A673 (cell line): ENCODE data around the gene CDH20. TPM values are rescaled to one million over a fixed set of nuclear protein-coding genes. Genes with fewer than 3 reads are reported as not detected.

ENCODE experiments used
- BruUV-seq: library from RNA; stranded (reverse); fragments of 400-500 nt; replicated peaks from 2 replicates; lab custom pipeline; 2021; lab: Mats Ljungman, UMichigan
- CTCF ChIA-PET: fragments of 300-600 bp; sonication (Branson Sonifier 250); formaldehyde crosslinking; loops from one replicate; lab custom pipeline; 2022; ENCODE audit warnings: antibody characterized with exemption; lab: Charles Lee
- POLR2A ChIA-PET: fragments of 300-600 bp; sonication (Branson Sonifier 250); formaldehyde crosslinking; loops from one replicate; lab custom pipeline; 2022; ENCODE audit warnings: antibody characterized with exemption; ENCODE audit not compliant: low non-redundant PET; lab: Charles Lee
- DNase-seq: peaks from one replicate; pipeline ENCODE4 v3.0.0-alpha.2; 2015; ENCODE audit warnings: low spot score
- H3K27ac ChIP-seq: fragments of 200-600 bp; sonication (generic); 2 replicates; pipeline ENCODE4 v1.5.1; 2016; ENCODE audit warnings: mixed run types, low read depth, mild to moderate bottlenecking, mixed read lengths, antibody characterized with exemption, low read length; ENCODE audit not compliant: poor library complexity, severe bottlenecking
- H3K27me3 ChIP-seq: fragments of 200-600 bp; sonication (generic); replicated peaks from 2 replicates; pipeline ENCODE4 v1.6.1; 2017; ENCODE audit warnings: mixed run types, low read depth, mild to moderate bottlenecking, mixed read lengths, antibody characterized with exemption, low read length; ENCODE audit not compliant: insufficient read depth, poor library complexity
- H3K36me3 ChIP-seq: fragments of 200-600 bp; sonication (generic); 2 replicates; pipeline ENCODE4 v1.6.1; 2016; ENCODE audit warnings: mixed run types, mild to moderate bottlenecking, mixed read lengths, antibody characterized with exemption, low read length; ENCODE audit not compliant: insufficient read depth, poor library complexity, severe bottlenecking
- H3K4me1 ChIP-seq: fragments of 200-600 bp; sonication (generic); 2 replicates; pipeline ENCODE4 v1.6.1; 2017; ENCODE audit warnings: mixed run types, mild to moderate bottlenecking, mixed read lengths, antibody characterized with exemption, low read length; ENCODE audit not compliant: insufficient read depth, poor library complexity, severe bottlenecking
- H3K4me3 ChIP-seq: fragments of 200-600 bp; sonication (generic); 2 replicates; pipeline ENCODE4 v1.5.1; 2016; ENCODE audit warnings: low read depth, mixed run types, mild to moderate bottlenecking, mixed read lengths, low read length; ENCODE audit not compliant: poor library complexity, severe bottlenecking
- H3K9me3 ChIP-seq: fragments of 200-600 bp; sonication (generic); 2 replicates; pipeline ENCODE4 v1.6.1; 2016; ENCODE audit warnings: mixed run types, low read depth, mild to moderate bottlenecking, mixed read lengths, antibody characterized with exemption, low read length; ENCODE audit not compliant: poor library complexity, severe bottlenecking
- CTCF ChIP-seq: fragments of 300-800, 200-600 bp; sonication (generic); conservative IDR thresholded peaks from 2 replicates; pipeline ENCODE4 v1.5.1; 2017; ENCODE audit warnings: low read depth, mild to moderate bottlenecking, antibody characterized with exemption, low read length, moderate library complexity, mixed read lengths
- EZH2 ChIP-seq: fragments of 200-600 bp; sonication (generic); IDR thresholded peaks from 2 replicates; pipeline ENCODE4 v1.6.1; 2017; ENCODE audit warnings: borderline replicate concordance, low read depth, mild to moderate bottlenecking, mixed read lengths, antibody characterized with exemption, low read length; ENCODE audit not compliant: poor library complexity, severe bottlenecking
- intact Hi-C: fragments of 100-400 bp; cut with micrococcal nuclease; formaldehyde crosslinking; loops from one replicate; pipeline ENCODE4 v1.10.0; 2022; ENCODE audit not compliant: unreplicated experiment
- total RNA-seq: library from RNA; stranded (reverse); gene quantifications from 2 replicates; pipeline ENCODE4 v1.2.3, GENCODE V29; 2021

The CDH20 gene
- total RNA-seq, 1 experiment from 2014 or later = 0.21 TPM

GRCh38 chr18:61489334-61489733 lies 156.1 kb downstream of the CDH20 start:
- TF ChIP-seq CTCF (no peak), EZH2 (no peak)
- H3K27me3 ChIP-seq = peaks cover 40% of the 10 kb centered on the region
- no peak for DNase-seq
- CTCF ChIA-PET = no interaction called here
- H3K27ac ChIP-seq = no peak overlapping the region
- no peaks in the 10 kb centered on the region for H3K4me1 ChIP-seq
- H3K36me3 ChIP-seq = no peaks in the 10 kb centered on the region
- POLR2A ChIA-PET = no interaction called here
- H3K4me3 ChIP-seq = no peak overlapping the region
- no TSS peak for BruUV-seq
- intact Hi-C loops = no loop called here
- H3K9me3 ChIP-seq = no peaks in the 10 kb centered on the region

GRCh38 chr18:61496374-61496773 lies 163.1 kb downstream of the CDH20 start:
- ChIA-PET POLR2A (no interaction called here), CTCF (no interaction called here)
- Histone ChIP-seq H3K27me3 (peaks cover 15% of the 10 kb centered on the region), H3K9me3 (no peaks in the 10 kb centered on the region), H3K4me3 (no peak overlapping the region), H3K36me3 (no peaks in the 10 kb centered on the region), H3K4me1 (no peaks in the 10 kb centered on the region), H3K27ac (no peak overlapping the region)
- DNase-seq = no peak
- TF ChIP-seq CTCF = no peak
- no peak for TF ChIP-seq EZH2
- intact Hi-C loops = no loop called here
- no TSS peak for BruUV-seq

DNA sequence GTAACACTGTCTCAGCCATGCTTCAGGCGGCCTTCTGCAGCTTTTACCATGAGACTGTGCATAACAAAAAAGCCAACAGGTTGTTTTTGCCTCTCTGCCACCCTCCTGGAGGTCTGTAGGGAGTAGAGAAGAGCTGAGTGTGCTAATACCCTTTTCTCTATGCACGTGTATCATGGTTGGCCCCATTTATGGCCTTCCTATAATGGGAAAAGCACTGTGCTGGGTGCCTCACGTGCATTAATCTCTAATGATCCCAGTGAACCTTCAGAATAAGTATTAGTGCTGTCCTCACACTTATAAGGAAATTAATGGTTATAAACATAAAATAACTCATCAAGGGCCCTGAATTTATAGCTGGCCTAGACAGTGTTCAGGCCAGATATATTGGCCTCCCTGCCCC lies 164.2 kb downstream of the CDH20 start:
- no peak overlapping the region for H3K4me3 ChIP-seq
- no peaks in the 10 kb centered on the region for H3K4me1 ChIP-seq
- no peaks in the 10 kb centered on the region for H3K36me3 ChIP-seq
- TF ChIP-seq EZH2 = no peak
- no peak for TF ChIP-seq CTCF
- ChIA-PET CTCF (no interaction called here), POLR2A (no interaction called here)
- no TSS peak for BruUV-seq
- no peaks in the 10 kb centered on the region for H3K9me3 ChIP-seq
- intact Hi-C loops = no loop called here
- H3K27ac ChIP-seq = no peak overlapping the region
- DNase-seq = no peak
- peaks cover 9% of the 10 kb centered on the region for H3K27me3 ChIP-seq
